Prostate gland (tissue), 2 donors: ENCODE results near the gene CEP70.

Experiments
- CTCF ChIP-seq, 4 experiments: fragments of 200-600 bp in 2 of 4; fragments of 450-650 bp in 2 of 4; sonication (generic) in 2 of 4; IDR thresholded peaks; 1 replicate in 3 of 4; 2 replicates in 1 of 4; pipeline ENCODE4 v1.5.1; 2016 to 2019; ENCODE audit warnings: antibody characterized with exemption in 4 of 4, mild to moderate bottlenecking in 2 of 4, moderate library complexity in 2 of 4
- POLR2A ChIP-seq: fragments of 450-650 bp; IDR thresholded peaks from one replicate; pipeline ENCODE4 v1.6.1; 2016; ENCODE audit warnings: antibody characterized with exemption, mild to moderate bottlenecking
- POLR2AphosphoS5 ChIP-seq: sonication (generic); formaldehyde crosslinking; IDR thresholded peaks from one replicate; pipeline ENCODE4 v1.6.1; 2017; ENCODE audit warnings: antibody characterized with exemption

DNA sequence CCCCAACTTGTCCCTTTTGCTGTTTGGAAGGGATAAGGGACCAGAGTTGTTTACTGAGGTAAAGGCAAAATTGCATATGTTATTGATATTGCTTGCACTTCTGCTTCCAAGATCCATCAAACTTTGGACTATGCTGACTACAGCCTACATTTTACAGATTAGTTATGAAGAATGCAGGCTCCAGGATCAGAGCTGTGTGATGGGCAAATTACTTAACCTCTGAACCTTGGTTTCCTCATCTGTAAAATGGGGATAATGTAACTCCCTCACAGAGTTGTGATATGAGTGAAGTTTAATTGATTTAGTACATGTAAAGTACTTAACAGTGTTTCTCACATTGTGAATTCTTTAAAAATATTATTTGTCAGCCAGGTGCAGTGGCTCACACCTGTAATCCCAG, 30.5 kb upstream of the CEP70 start:
- no peak for TF ChIP-seq POLR2AphosphoS5
- TF ChIP-seq POLR2A, result no peak
- TF ChIP-seq CTCF (IDR thresholded peaks at IDR 0.05), result no peak
